DND-41 (cell line): ENCODE data around the gene FAM229A.

ENCODE experiments used
- EZH2 ChIP-seq: IDR thresholded peaks from 3 replicates; pipeline ENCODE4 v1.6.1; 2012; ENCODE audit warnings: borderline replicate concordance, low read depth, mild to moderate bottlenecking, moderate library complexity, low read length, inconsistent platforms; ENCODE audit not compliant: severe bottlenecking
- TF ChIP-seq, protein P1 (sequence below): IDR thresholded peaks from 2 replicates; pipeline ENCODE4 v1.5.1; 2012; ENCODE audit warnings: borderline replicate concordance, low read length, moderate library complexity, mild to moderate bottlenecking; ENCODE audit not compliant: poor library complexity, severe bottlenecking; ENCODE audit errors: extremely low read depth

DNA sequence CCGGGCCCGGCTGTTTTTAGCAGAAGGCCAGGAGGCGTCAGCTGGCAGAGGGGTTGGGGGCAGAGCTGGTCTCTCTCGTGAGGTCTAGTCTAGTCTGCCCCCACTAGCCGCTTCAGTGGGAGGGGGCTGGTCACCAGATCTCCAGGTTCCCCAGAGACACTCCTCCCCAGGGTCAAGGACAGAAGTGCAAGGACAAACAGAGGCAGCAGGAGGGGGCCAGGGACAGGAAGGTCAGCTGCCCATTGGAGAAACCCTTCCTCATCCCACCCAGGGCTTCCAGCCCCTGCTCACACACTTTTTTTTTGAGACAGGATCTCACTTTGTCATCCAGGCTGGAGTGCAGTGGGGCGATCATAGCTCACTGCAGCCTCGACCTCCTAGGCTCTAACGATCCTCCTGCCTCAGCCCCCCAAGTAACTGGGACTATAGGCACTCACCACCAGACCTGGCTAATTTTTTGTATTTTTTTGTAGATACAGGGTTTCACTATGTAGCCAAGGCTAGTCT, 10.0 kb downstream of the FAM229A start:
- TF ChIP-seq, protein P1, sequence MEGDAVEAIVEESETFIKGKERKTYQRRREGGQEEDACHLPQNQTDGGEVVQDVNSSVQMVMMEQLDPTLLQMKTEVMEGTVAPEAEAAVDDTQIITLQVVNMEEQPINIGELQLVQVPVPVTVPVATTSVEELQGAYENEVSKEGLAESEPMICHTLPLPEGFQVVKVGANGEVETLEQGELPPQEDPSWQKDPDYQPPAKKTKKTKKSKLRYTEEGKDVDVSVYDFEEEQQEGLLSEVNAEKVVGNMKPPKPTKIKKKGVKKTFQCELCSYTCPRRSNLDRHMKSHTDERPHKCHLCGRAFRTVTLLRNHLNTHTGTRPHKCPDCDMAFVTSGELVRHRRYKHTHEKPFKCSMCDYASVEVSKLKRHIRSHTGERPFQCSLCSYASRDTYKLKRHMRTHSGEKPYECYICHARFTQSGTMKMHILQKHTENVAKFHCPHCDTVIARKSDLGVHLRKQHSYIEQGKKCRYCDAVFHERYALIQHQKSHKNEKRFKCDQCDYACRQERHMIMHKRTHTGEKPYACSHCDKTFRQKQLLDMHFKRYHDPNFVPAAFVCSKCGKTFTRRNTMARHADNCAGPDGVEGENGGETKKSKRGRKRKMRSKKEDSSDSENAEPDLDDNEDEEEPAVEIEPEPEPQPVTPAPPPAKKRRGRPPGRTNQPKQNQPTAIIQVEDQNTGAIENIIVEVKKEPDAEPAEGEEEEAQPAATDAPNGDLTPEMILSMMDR = no peak
- TF ChIP-seq EZH2 = no peak
